Stimulated activated naive B cell treated with anti-CD40 and anti-IgM and Interleukin-4, amounts not matched to agents 10 μg/mL and 1 μg/mL and 100 μg/mL, for 72 hours (primary cell): ENCODE measurements around the gene DCAF10.
A peak's percentile ranks its signal among the peaks of the same experiment; 100 is the strongest.
"Not testable (repeated sequence)": the region's sequence is repeated elsewhere in the genome, so short reads cannot be mapped to it uniquely, and the experiment has no call there.

Experiments used
- ATAC-seq, 2 donors: fragments of 150-1000 bp; cut with Tn5 transposase; replicated peaks; 2 replicates each; pipeline ENCODE4 v1.10.0; 2021; ENCODE audit warnings: moderate library complexity in 1 of 2
- DNase-seq: peaks from one replicate; pipeline ENCODE4 v3.0.0; 2021
- H3K27ac Mint-ChIP-seq: one replicate; pipeline ENCODE4 v1.8.0; 2022; ENCODE audit warnings: mild to moderate bottlenecking, mixed read lengths
- H3K27me3 Mint-ChIP-seq, 2 donors: one replicate each; pipeline ENCODE4 v1.8.0; 2022; ENCODE audit warnings: mixed read lengths in 2 of 2
- H3K36me3 Mint-ChIP-seq, 2 donors: one replicate each; pipeline ENCODE4 v1.8.0; 2022; ENCODE audit warnings: mixed read lengths in 2 of 2, mild to moderate bottlenecking in 1 of 2
- H3K4me1 Mint-ChIP-seq, 2 donors: one replicate each; pipeline ENCODE4 v1.8.0; 2022; ENCODE audit warnings: mixed read lengths in 2 of 2, mild to moderate bottlenecking in 1 of 2
- H3K4me3 Mint-ChIP-seq, 2 donors: one replicate each; pipeline ENCODE4 v1.8.0; 2022; ENCODE audit warnings: mild to moderate bottlenecking in 2 of 2, mixed read lengths in 2 of 2, moderate library complexity in 1 of 2
- H3K9me3 Mint-ChIP-seq, 2 donors: one replicate each; pipeline ENCODE4 v1.8.0; 2022; ENCODE audit warnings: mixed read lengths in 2 of 2, mild to moderate bottlenecking in 1 of 2

Gene DCAF10

GRCh38 chr9:37776328-37776727, 24.3 kb upstream of the DCAF10 start:
- no peak for DNase-seq
- H3K36me3 Mint-ChIP-seq = peaks cover 22 to 48% of the 10 kb centered on the region in 2 donors
- H3K4me3 Mint-ChIP-seq = no peak overlapping the region
- H3K27ac Mint-ChIP-seq = no peak overlapping the region
- no peaks in the 10 kb centered on the region for H3K9me3 Mint-ChIP-seq
- no peak for ATAC-seq
- H3K27me3 Mint-ChIP-seq = no peaks in the 10 kb centered on the region
- H3K4me1 Mint-ChIP-seq = peaks cover 0 to under 1% of the 10 kb centered on the region in 2 donors

DNA sequence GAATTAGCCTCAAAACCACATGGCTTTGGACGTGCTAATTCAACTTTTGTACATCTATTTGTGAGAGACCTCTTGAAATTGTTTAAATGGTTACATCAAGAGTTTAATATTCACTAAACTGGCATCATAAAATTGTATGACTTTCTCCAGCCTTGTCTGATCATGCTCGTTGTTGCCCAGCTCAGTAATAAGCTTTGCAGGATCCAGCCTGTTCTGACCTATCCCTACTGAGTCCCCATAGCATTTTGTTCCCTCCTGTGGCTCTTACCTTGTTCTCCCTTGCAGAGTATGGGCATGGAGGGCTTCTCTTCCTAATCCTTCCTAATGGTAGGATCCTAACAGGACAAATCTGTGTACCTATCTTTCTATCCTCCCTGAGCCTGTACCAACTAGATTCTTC, 22.1 kb upstream of the DCAF10 start:
- Mint-ChIP-seq H3K27me3 (no peaks in the 10 kb centered on the region), H3K4me3 (no peak overlapping the region), H3K36me3 (peaks cover 35 to 52% of the 10 kb centered on the region in 2 donors), H3K4me1 (peaks cover 11 to 20% of the 10 kb centered on the region in 2 donors), H3K27ac (no peak overlapping the region), H3K9me3 (no peaks in the 10 kb centered on the region)
- DNase-seq (no peak), ATAC-seq (no peak)

GRCh38 chr9:37784291-37784615, 16.3 kb upstream of the DCAF10 start:
- ATAC-seq (no peak), DNase-seq (no peak)
- H3K27me3 Mint-ChIP-seq = peaks cover 11 to 17% of the 10 kb centered on the region in 2 donors
- peak overlapping the region; percentile 99 for H3K27ac Mint-ChIP-seq
- peak overlapping the region; percentile 94 to 99 for H3K4me3 Mint-ChIP-seq
- H3K9me3 Mint-ChIP-seq = no peaks in the 10 kb centered on the region
- peaks cover 14 to 37% of the 10 kb centered on the region in 2 donors for H3K4me1 Mint-ChIP-seq
- H3K36me3 Mint-ChIP-seq = peaks cover 25 to 40% of the 10 kb centered on the region in 2 donors

- Mint-ChIP-seq H3K36me3 (peaks cover 25 to 40% of the 10 kb centered on the region in 2 donors), H3K9me3 (no peaks in the 10 kb centered on the region), H3K27me3 (peaks cover 11 to 17% of the 10 kb centered on the region in 2 donors), H3K4me1 (peaks cover 14 to 37% of the 10 kb centered on the region in 2 donors), H3K4me3 (peak within 1 kb of the TSS; percentile 94 to 99), H3K27ac (peak within 1 kb of the TSS; percentile 99)
- ATAC-seq (peak; percentile 92 to 94), DNase-seq (peak; percentile 88)
Measured at GRCh38 chr9:37784616-37785483, 15.7 kb upstream of the DCAF10 start, which contains the start of gene EXOSC3. Gene EXOSC3 (minus strand): TSS chr9:37785064. CDS start chr9:37785044, 20 bp downstream.

DNA sequence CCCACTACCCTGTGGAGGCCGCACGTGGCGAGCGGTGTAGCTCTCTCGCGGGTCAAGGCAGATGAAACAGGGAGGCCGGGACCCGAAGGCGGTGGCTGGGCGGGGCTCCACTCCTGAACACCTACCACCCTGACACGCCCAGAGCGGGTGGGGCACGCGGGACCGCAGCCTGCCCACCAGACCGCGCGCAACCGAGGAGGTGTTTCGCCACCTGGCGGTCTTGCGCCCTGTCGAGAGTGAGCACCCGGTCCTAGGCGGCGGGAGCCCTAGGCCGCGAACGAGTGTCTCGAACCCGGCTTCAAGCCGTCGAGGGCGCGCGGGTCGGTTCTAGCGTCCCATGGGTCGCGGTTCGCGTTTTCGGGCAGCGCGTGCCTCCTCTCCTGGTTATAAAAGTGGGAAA, 13.5 kb upstream of the DCAF10 start:
- peaks cover 23 to 34% of the 10 kb centered on the region in 2 donors for H3K36me3 Mint-ChIP-seq
- peaks cover 13 to 29% of the 10 kb centered on the region in 2 donors for H3K4me1 Mint-ChIP-seq
- no peak for DNase-seq
- peaks cover 17 to 23% of the 10 kb centered on the region in 2 donors for H3K27me3 Mint-ChIP-seq
- no peak for ATAC-seq
- H3K4me3 Mint-ChIP-seq = no peak overlapping the region
- H3K9me3 Mint-ChIP-seq = peaks cover 2 to 4% of the 10 kb centered on the region in 2 donors
- H3K27ac Mint-ChIP-seq = no peak overlapping the region

GRCh38 chr9:37788332-37788731, 12.3 kb upstream of the DCAF10 start:
- DNase-seq = no peak
- ATAC-seq = no peak
- H3K4me1 Mint-ChIP-seq = peaks cover 3 to 17% of the 10 kb centered on the region in 2 donors
- no peak overlapping the region for H3K27ac Mint-ChIP-seq
- H3K9me3 Mint-ChIP-seq = peaks cover 2 to 4% of the 10 kb centered on the region in 2 donors
- H3K27me3 Mint-ChIP-seq = peaks cover 17 to 23% of the 10 kb centered on the region in 2 donors
- no peak overlapping the region for H3K4me3 Mint-ChIP-seq
- H3K36me3 Mint-ChIP-seq = peaks cover 16 to 25% of the 10 kb centered on the region in 2 donors

DNA sequence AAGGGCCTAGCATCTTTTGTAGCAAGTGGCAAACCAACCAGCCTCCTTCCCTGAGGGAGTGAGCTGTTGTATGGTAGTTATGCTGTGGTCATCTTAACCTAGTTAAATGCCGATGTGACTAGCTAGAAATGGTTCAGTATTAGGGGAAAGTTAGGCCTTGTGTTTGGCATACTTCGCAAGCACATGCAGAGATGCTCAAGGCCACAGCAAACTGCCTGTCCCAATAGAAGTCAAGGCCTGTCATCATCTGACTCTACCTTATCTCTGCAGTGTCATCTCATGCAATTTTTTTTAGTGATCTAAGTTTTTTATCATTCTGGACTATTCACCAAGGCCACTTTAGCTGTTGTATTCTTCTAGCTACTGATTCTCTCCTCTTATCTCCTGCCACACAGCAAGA, 10.5 kb upstream of the DCAF10 start:
- Mint-ChIP-seq H3K36me3 (peaks cover 8 to 18% of the 10 kb centered on the region in 2 donors), H3K4me3 (no peak overlapping the region), H3K27me3 (peaks cover 17 to 23% of the 10 kb centered on the region in 2 donors), H3K4me1 (peaks cover 0 to 10% of the 10 kb centered on the region in 2 donors), H3K27ac (no peak overlapping the region), H3K9me3 (peaks cover 2 to 4% of the 10 kb centered on the region in 2 donors)
- DNase-seq (no peak), ATAC-seq (no peak)

DNA sequence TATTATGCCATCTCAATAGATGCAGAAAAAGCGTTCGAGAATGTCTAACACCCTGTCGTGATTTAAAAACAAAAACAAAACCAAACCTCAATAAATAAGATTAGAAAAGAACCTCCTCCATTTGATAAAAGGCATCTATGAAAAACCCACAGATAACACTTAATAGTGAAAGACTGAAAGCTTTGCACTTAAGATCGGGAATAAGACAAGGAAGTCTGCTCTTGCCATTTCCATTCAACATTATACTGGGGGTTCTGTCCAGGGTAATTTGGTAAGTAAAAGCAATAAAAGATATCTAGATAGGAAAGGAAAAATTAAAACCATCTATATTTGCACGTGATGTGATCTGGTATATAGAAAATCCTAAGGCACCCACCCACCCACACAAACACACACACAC, 8.5 kb upstream of the DCAF10 start:
- no peak overlapping the region for H3K4me3 Mint-ChIP-seq
- peaks cover 8 to 23% of the 10 kb centered on the region in 2 donors for H3K36me3 Mint-ChIP-seq
- ATAC-seq (no peak), DNase-seq (no peak)
- peaks cover 2 to 4% of the 10 kb centered on the region in 2 donors for H3K9me3 Mint-ChIP-seq
- peaks cover 17 to 21% of the 10 kb centered on the region in 2 donors for H3K27me3 Mint-ChIP-seq
- H3K4me1 Mint-ChIP-seq = no peaks in the 10 kb centered on the region
- H3K27ac Mint-ChIP-seq = no peak overlapping the region

DNA sequence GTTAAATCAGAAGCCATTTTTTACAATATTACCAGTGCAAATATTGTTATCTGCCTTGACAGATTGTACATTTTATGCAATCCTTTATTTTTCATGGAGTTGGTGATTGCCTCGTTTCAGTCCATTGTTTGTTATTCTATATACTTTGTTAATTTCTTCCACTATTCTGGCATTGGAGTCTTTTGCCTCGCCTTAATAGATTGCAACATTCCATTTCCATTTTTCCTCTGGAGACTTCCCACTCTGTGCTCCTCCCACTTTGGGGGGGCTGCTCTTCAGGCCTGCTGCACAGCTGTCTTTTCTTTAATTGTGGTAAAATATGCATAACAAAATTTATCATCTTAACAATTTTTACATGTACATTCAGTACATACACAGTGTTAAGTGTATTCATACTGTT, 4.4 kb upstream of the DCAF10 start:
- no peak for DNase-seq
- Mint-ChIP-seq H3K9me3 (peaks cover under 1 to 2% of the 10 kb centered on the region in 2 donors), H3K36me3 (peaks cover 4 to 14% of the 10 kb centered on the region in 2 donors), H3K27ac (no peak overlapping the region), H3K27me3 (peaks cover 2% of the 10 kb centered on the region in 2 donors), H3K4me3 (no peak overlapping the region), H3K4me1 (peaks cover 5 to 17% of the 10 kb centered on the region in 2 donors)
- no peak for ATAC-seq

DNA sequence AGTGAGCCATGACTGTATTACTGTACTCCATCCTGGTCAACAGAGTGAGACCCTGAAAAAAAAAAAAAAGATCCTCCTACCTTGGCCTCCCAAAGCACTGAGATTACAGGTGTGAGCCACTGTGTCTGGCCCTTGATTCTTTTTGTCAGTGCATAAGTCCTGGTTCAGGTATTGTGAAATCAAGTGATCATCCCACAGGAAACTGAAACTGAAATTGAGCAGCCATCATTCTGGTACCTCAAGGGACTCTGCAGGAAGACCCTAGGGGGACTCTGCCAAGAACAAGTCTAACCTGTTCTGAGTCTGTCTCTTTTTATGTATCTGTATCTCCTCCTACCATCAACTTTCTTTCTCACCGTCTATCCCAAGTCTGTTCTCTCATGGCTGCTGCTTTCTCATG, 1.9 kb upstream of the DCAF10 start:
- H3K9me3 Mint-ChIP-seq = no peaks in the 10 kb centered on the region
- no peak overlapping the region for H3K4me3 Mint-ChIP-seq
- DNase-seq = no peak
- peaks cover 2 to 18% of the 10 kb centered on the region in 2 donors for H3K36me3 Mint-ChIP-seq
- no peak overlapping the region for H3K27ac Mint-ChIP-seq
- peaks cover 12 to 27% of the 10 kb centered on the region in 2 donors for H3K4me1 Mint-ChIP-seq
- H3K27me3 Mint-ChIP-seq = no peaks in the 10 kb centered on the region
- no peak for ATAC-seq

- H3K36me3 Mint-ChIP-seq = peaks cover 3 to 25% of the 10 kb centered on the region in 2 donors
- DNase-seq (no peak), ATAC-seq (peak; percentile 50 to 54)
- H3K27me3 Mint-ChIP-seq = no peaks in the 10 kb centered on the region
- H3K4me3 Mint-ChIP-seq = peak overlapping the region; percentile 91 to 94
- peaks cover 18 to 30% of the 10 kb centered on the region in 2 donors for H3K4me1 Mint-ChIP-seq
- H3K9me3 Mint-ChIP-seq = no peaks in the 10 kb centered on the region
- peak overlapping the region; percentile 95 for H3K27ac Mint-ChIP-seq
Measured at GRCh38 chr9:37801287-37801850, 772 bp downstream of the DCAF10 start.

DNA sequence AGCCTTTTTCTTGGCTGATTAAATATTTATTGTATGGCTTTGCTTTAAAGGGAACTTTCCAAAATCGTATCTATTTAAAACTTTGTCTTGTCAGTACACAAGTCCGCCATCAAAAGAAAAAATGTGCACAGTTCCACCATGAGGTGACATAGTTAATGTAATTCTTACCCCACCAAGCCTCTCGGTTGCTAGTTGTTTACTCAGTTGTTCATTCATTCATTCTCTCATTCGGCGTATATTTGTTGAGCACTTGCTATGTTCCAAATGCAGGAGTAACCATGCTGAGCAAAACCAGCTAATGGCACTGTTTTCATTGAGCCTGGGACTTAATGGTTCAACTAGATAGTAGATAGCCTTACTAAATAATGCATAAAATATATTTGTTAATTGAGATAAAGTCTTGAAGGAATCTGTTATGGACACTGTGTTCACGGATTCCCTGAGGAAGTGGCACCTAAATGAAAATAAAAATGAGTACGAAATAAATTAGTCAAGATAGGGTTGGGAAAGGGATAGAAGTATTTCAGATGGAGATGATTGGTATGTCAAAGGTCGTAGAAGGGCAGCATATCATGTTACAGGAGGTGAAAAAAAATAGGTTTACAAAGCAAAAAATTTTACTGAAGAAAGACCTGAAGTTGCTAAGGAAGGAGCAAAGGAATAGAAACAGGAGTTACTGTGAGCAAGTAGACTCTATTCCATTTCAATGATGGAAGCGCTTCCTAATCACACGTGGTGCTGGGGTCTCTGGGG, 1.5 kb downstream of the DCAF10 start:
- H3K4me3 Mint-ChIP-seq = peak overlapping the region; percentile 91 to 94
- ATAC-seq = no peak
- no peaks in the 10 kb centered on the region for H3K9me3 Mint-ChIP-seq
- H3K36me3 Mint-ChIP-seq = peaks cover 3 to 20% of the 10 kb centered on the region in 2 donors
- no peaks in the 10 kb centered on the region for H3K27me3 Mint-ChIP-seq
- H3K4me1 Mint-ChIP-seq = peaks cover 18 to 33% of the 10 kb centered on the region in 2 donors
- no peak for DNase-seq
- no peak overlapping the region for H3K27ac Mint-ChIP-seq

- no peak for ATAC-seq
- Mint-ChIP-seq H3K27me3 (no peaks in the 10 kb centered on the region), H3K27ac (no peak overlapping the region), H3K9me3 (no peaks in the 10 kb centered on the region), H3K4me1 (peaks cover 12 to 16% of the 10 kb centered on the region in 2 donors), H3K4me3 (no peak overlapping the region), H3K36me3 (peaks cover 7 to 22% of the 10 kb centered on the region in 2 donors)
- no peak for DNase-seq
Measured at GRCh38 chr9:37806271-37806670, 5.7 kb downstream of the DCAF10 start.

DNA sequence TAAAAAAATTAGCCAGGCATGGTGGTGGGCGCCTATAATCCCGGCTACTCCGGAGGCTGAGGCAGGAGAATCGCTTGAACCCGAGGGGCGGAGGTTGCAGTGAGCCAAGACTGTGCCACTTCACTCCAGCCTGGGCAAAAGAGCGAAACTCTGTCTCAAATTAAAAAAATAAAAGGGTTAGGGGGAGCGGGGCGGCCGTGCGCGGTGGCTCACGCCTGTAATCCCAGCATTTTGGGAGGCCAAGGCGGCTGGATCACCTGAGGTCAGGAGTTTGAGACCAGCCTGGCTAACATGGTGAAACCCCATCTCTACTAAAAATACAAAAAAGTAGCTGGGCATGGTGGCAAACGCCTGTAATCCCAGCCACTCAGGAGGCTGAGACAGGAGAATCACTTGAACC, 9.1 kb downstream of the DCAF10 start:
- ATAC-seq, H3K4me1 Mint-ChIP-seq: not testable (repeated sequence)

More for the DNA sequence above, 9.1 kb downstream of the DCAF10 start:
- not testable (repeated sequence) for H3K9me3 Mint-ChIP-seq, H3K27ac Mint-ChIP-seq, DNase-seq, H3K4me3 Mint-ChIP-seq, H3K27me3 Mint-ChIP-seq
- H3K36me3 Mint-ChIP-seq = peaks cover 10 to 25% of the 10 kb centered on the region in 2 donors
